ENCODE results near the gene TBC1D1. TPM values are rescaled to one million over a fixed set of nuclear protein-coding genes. Genes with fewer than 3 reads are reported as not detected.

The TBC1D1 gene
- total RNA-seq, 1 experiment from 2014 or later, result 56.0 TPM

DNA sequence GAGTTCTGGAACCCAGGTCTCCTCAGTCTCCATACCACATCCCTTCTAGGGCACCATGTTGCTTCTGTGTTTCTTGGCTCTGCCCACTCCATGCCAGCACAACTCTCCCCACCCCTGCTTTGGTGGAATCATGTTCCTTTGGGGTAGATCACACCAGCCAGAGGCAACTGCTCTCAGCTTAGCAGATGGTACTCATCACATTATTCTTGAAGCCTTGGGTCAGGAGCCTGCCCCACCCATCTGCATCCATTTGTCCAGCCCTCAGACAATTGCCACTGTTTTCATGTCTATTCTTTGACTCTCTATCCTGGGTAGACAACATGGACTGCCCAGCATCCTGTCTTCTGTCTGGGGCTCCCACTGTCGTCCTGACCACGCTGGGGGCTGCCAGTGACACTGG lies 216.9 kb downstream of the TBC1D1 start:
- no peaks in the 10 kb centered on the region for H3K27me3 ChIP-seq (ENCODE audit: control insufficient read depth, insufficient read depth, low read length)
- no peak for DNase-seq (ENCODE audit: low read depth, low spot score)
- no peaks in the 10 kb centered on the region for H3K36me3 ChIP-seq (ENCODE audit: control insufficient read depth, insufficient read depth, low read length)
- H3K4me1 ChIP-seq (ENCODE audit: control insufficient read depth, insufficient read depth, low read length), result no peaks in the 10 kb centered on the region
- H3K9me3 ChIP-seq (ENCODE audit: control insufficient read depth, insufficient read depth, low read depth, low read length), result no peaks in the 10 kb centered on the region
- ATAC-seq, result no peak
- no TSS peak for BruUV-seq (replicated peaks)
- in situ Hi-C loops (cut with HindIII; ENCODE audit: low pct_unique_long_range_greater_than_20kb, low sequenced_read_pairs), result no loop called here
- CTCF ChIA-PET, result no interaction called here
- POLR2A ChIA-PET, result no interaction called here
- intact Hi-C loops (cut with micrococcal nuclease; ENCODE audit: unreplicated experiment), result no loop called here
- no peak overlapping the region for H3K27ac ChIP-seq (ENCODE audit: low read length)
- no peak overlapping the region for H3K4me3 ChIP-seq (ENCODE audit: low read depth in 2 of 2, low read length in 2 of 2)
- TF ChIP-seq, protein P1, sequence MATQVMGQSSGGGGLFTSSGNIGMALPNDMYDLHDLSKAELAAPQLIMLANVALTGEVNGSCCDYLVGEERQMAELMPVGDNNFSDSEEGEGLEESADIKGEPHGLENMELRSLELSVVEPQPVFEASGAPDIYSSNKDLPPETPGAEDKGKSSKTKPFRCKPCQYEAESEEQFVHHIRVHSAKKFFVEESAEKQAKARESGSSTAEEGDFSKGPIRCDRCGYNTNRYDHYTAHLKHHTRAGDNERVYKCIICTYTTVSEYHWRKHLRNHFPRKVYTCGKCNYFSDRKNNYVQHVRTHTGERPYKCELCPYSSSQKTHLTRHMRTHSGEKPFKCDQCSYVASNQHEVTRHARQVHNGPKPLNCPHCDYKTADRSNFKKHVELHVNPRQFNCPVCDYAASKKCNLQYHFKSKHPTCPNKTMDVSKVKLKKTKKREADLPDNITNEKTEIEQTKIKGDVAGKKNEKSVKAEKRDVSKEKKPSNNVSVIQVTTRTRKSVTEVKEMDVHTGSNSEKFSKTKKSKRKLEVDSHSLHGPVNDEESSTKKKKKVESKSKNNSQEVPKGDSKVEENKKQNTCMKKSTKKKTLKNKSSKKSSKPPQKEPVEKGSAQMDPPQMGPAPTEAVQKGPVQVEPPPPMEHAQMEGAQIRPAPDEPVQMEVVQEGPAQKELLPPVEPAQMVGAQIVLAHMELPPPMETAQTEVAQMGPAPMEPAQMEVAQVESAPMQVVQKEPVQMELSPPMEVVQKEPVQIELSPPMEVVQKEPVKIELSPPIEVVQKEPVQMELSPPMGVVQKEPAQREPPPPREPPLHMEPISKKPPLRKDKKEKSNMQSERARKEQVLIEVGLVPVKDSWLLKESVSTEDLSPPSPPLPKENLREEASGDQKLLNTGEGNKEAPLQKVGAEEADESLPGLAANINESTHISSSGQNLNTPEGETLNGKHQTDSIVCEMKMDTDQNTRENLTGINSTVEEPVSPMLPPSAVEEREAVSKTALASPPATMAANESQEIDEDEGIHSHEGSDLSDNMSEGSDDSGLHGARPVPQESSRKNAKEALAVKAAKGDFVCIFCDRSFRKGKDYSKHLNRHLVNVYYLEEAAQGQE (IDR thresholded peaks at IDR 0.05; ENCODE audit: insufficient read depth in 1 of 2, low read depth in 2 of 2, low read length in 1 of 2), result no peak
- no peak for TF ChIP-seq POLR2AphosphoS5 (IDR thresholded peaks at IDR 0.05; ENCODE audit: low read depth, low read length)
- no peak for TF ChIP-seq TCF7L2 (IDR thresholded peaks at IDR 0.05; ENCODE audit: low read depth, low read length)
- TF ChIP-seq, protein P2, sequence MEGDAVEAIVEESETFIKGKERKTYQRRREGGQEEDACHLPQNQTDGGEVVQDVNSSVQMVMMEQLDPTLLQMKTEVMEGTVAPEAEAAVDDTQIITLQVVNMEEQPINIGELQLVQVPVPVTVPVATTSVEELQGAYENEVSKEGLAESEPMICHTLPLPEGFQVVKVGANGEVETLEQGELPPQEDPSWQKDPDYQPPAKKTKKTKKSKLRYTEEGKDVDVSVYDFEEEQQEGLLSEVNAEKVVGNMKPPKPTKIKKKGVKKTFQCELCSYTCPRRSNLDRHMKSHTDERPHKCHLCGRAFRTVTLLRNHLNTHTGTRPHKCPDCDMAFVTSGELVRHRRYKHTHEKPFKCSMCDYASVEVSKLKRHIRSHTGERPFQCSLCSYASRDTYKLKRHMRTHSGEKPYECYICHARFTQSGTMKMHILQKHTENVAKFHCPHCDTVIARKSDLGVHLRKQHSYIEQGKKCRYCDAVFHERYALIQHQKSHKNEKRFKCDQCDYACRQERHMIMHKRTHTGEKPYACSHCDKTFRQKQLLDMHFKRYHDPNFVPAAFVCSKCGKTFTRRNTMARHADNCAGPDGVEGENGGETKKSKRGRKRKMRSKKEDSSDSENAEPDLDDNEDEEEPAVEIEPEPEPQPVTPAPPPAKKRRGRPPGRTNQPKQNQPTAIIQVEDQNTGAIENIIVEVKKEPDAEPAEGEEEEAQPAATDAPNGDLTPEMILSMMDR (IDR thresholded peaks at IDR 0.05), result no peak
- TF ChIP-seq SIN3A (IDR thresholded peaks at IDR 0.05; ENCODE audit: borderline replicate concordance, insufficient read depth, low read depth, low read length), result no peak

DNA sequence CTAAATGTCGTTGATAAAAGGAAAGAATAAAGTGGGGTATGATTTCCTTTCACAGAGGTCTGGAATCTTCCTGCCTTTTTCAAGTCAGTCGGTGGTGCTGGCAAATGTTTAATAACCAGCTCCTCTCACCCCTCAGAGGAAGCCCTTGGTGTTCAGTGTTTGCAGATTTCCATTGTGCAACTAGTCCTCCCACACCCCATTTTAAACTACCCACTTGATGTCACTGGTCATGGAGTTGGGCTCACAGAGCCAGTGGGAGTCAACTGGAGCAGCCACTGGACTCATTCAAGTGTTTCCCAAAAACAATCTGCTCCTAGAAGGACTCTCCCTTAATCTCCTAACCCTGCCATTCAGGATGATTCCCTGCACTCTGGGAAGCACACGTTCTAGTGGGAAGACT lies 218.5 kb downstream of the TBC1D1 start:
- Histone ChIP-seq H3K27ac (ENCODE audit: low read length) (no peak overlapping the region), H3K36me3 (ENCODE audit: control insufficient read depth, insufficient read depth, low read length) (no peaks in the 10 kb centered on the region), H3K4me1 (ENCODE audit: control insufficient read depth, insufficient read depth, low read length) (no peaks in the 10 kb centered on the region), H3K9me3 (ENCODE audit: control insufficient read depth, insufficient read depth, low read depth, low read length) (no peaks in the 10 kb centered on the region), H3K4me3 (ENCODE audit: low read depth in 2 of 2, low read length in 2 of 2) (no peak overlapping the region), H3K27me3 (ENCODE audit: control insufficient read depth, insufficient read depth, low read length) (no peaks in the 10 kb centered on the region)
- ATAC-seq (no peak), DNase-seq (ENCODE audit: low read depth, low spot score) (no peak)
- POLR2A ChIA-PET, result no interaction called here
- intact Hi-C loops (cut with micrococcal nuclease; ENCODE audit: unreplicated experiment), result no loop called here
- no TSS peak for BruUV-seq (replicated peaks)
- in situ Hi-C loops (cut with HindIII; ENCODE audit: low pct_unique_long_range_greater_than_20kb, low sequenced_read_pairs), result no loop called here
- CTCF ChIA-PET, result no interaction called here
- TF ChIP-seq POLR2AphosphoS5 (IDR thresholded peaks at IDR 0.05; ENCODE audit: low read depth, low read length) (no peak), SIN3A (IDR thresholded peaks at IDR 0.05; ENCODE audit: borderline replicate concordance, insufficient read depth, low read depth, low read length) (no peak), TCF7L2 (IDR thresholded peaks at IDR 0.05; ENCODE audit: low read depth, low read length) (no peak)
- TF ChIP-seq, protein P1 (IDR thresholded peaks at IDR 0.05; ENCODE audit: insufficient read depth in 1 of 2, low read depth in 2 of 2, low read length in 1 of 2), result no peak
- TF ChIP-seq, protein P2 (IDR thresholded peaks at IDR 0.05), result no peak
